Right atrium auricular region (tissue), 2 donors: ENCODE data around the gene PAQR4. TPM values are rescaled to one million over a fixed set of nuclear protein-coding genes. Genes with fewer than 3 reads are reported as not detected.

Source experiments
- DNase-seq: peaks from one replicate; pipeline ENCODE4 v3.0.0-alpha.2; 2019; ENCODE audit warnings: low spot score
- H3K27ac ChIP-seq, 2 donors: fragments of 200-600 bp; sonication (generic); 1 replicate in 1 of 2; 2 replicates in 1 of 2; pipeline ENCODE4 v1.5.1; 2016 to 2019
- H3K27me3 ChIP-seq, 2 donors: fragments of 200-600 bp; sonication (generic); one replicate each; pipeline versions ENCODE4 v1.5.1 to v1.6.0; 2017 to 2019
- H3K36me3 ChIP-seq: fragments of 200-600 bp; sonication (generic); one replicate; pipeline ENCODE4 v1.5.1; 2016
- H3K4me1 ChIP-seq, 2 donors: fragments of 200-600 bp; sonication (generic); one replicate each; pipeline versions ENCODE4 v1.5.1 to v1.6.0; 2017 to 2019
- H3K4me3 ChIP-seq, 2 donors: fragments of 200-600 bp; sonication (generic); 1 replicate in 1 of 2; 2 replicates in 1 of 2; pipeline ENCODE4 v1.5.1; 2017 to 2019; ENCODE audit warnings: mild to moderate bottlenecking in 1 of 2, moderate library complexity in 1 of 2
- H3K9me3 ChIP-seq, 2 donors: fragments of 200-600 bp; sonication (generic); one replicate each; pipeline ENCODE4 v1.5.1; 2019
- total RNA-seq, 2 donors: library from RNA; depleted of rRNA; stranded (reverse); fragments of >200 nt; gene quantifications; one replicate each; pipeline ENCODE4 v1.1.0, GENCODE V29; 2016
- TF ChIP-seq, protein P1 (sequence below), 2 donors: fragments of 200-600 bp; sonication (generic); IDR thresholded peaks; one replicate each; pipeline ENCODE4 v1.5.1; 2019; ENCODE audit warnings: antibody characterized with exemption in 2 of 2

Gene PAQR4
- total RNA-seq, 2 donors from 2014 or later: 4.7 to 5.9 TPM

DNA sequence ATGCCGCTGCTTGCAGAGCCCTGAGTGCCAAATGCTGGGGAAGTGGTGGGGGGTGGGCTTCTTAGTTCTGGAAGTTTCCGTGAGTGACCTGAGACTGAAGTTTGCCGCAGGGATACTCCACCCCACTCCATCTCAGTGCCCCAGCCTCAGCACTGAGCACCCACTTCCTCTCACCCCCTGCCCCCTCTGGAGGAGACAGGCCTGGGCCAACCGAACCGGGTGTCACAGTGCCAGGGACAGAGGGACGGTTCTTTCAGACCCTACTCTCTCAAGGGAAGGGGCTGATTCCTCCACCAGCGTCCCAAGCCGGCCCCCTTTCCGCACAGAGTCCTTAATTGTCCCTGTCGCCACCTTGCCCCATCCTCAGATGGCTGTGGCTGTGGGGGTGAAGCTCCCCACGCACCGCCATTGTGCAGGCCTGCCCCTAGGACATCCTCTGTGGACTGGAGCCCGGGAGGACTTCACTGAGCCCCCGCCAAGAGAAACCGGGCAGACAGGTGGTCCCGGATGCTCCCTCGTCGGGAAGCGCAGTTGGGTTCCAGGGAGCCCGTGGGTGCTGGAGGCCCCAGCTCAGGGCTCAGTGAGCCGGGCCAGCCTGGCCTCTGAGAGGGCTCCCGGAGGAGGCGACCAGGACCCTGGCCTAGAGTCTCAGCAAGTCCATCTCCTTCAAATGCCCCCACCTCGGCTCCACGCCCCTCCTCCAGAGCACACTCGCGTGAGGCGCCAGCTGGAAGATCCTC is 6.6 kb upstream of the PAQR4 start:
- Histone ChIP-seq H3K27me3 (peaks cover 41 to 48% of the 10 kb centered on the region in 2 donors), H3K36me3 (no peaks in the 10 kb centered on the region), H3K4me1 (peaks cover 0 to 38% of the 10 kb centered on the region in 2 donors), H3K9me3 (no peaks in the 10 kb centered on the region), H3K27ac (no peak overlapping the region), H3K4me3 (no peak overlapping the region)
- TF ChIP-seq, protein P1, sequence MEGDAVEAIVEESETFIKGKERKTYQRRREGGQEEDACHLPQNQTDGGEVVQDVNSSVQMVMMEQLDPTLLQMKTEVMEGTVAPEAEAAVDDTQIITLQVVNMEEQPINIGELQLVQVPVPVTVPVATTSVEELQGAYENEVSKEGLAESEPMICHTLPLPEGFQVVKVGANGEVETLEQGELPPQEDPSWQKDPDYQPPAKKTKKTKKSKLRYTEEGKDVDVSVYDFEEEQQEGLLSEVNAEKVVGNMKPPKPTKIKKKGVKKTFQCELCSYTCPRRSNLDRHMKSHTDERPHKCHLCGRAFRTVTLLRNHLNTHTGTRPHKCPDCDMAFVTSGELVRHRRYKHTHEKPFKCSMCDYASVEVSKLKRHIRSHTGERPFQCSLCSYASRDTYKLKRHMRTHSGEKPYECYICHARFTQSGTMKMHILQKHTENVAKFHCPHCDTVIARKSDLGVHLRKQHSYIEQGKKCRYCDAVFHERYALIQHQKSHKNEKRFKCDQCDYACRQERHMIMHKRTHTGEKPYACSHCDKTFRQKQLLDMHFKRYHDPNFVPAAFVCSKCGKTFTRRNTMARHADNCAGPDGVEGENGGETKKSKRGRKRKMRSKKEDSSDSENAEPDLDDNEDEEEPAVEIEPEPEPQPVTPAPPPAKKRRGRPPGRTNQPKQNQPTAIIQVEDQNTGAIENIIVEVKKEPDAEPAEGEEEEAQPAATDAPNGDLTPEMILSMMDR (IDR thresholded peaks at IDR 0.05): no peak
- DNase-seq: no peak

DNA sequence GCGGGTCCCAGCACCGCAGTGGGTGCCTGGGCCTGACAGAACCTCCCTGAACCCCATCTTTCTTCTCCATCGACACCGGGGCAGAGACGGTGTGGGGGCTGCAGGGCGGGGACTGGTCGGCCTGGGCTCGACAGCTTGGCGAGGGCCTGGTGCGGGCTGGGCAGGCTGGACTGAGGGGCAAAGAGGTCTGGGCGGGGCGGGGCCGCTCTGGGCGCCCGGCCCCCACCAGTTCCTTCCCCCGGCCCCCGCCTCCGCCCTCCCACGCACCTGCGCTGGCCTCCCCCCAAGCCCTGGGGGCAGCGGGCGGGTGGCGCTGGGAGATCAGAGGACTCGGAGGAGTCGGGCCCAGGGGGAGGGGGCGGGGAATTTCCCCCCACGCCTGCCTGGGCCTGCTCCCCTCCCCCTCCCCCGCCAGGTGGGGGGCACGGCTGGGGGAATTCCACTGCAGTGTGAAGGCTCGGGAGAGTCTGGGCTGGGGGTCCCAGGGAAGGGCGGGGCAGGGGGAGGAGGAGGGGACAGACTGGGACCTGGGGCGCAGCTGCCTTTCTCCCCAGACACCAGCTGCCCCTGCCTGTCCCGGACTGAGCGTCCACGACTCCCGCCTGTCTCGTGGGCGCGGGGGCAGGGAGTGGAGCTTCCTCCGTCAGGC is 6.0 kb upstream of the PAQR4 start:
- Histone ChIP-seq H3K9me3 (no peaks in the 10 kb centered on the region), H3K4me3 (peak overlapping the region in 1 of 2 donors; percentile 41), H3K27me3 (peaks cover 43 to 51% of the 10 kb centered on the region in 2 donors), H3K27ac (no peak overlapping the region), H3K4me1 (peaks cover 0 to 45% of the 10 kb centered on the region in 2 donors), H3K36me3 (no peaks in the 10 kb centered on the region)
- TF ChIP-seq, protein P1 (IDR thresholded peaks at IDR 0.05): no peak
- DNase-seq: no peak

DNA sequence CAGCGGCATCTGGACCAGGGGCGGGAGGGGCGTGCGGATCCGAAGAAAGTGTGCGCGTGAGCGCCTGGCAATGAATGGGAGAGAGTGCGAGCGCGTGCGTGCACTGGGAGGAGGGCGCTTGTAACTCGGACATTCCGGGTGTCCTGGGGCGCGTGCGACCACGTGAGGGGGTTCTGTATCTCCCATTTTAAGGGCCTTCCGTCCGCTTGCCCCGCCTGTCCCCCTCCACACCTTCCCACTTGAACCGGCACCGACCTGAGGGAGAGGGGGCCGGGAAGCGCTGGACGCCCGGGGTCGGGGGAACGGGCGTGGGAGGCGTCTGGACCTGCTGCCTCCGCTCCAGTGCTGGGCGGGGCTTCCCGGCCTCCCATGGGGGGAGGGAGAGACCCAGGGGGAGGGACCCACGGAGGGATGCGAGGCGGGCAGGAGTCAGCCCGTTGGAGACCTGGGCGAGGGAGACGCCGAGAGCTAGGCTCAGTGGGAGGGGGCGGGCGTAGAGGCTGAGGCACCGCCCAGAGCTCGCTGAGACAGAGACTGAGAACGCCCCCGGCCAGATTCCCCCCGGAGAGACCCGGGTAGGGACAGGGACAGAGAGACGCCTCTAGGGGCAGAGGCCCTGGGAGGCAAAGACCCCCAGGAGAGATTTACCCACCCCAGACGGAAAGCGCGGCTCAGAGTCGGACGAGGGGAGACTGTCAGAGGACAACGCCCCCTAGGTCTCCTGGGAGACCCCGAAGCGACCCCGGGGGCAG is 5.2 kb upstream of the PAQR4 start, which contains the start of gene KREMEN2:
KREMEN2 (plus strand) TSS at position 553 of the 752 bp plus-strand sequence. CDS start 246 bp downstream, outside the sequence.
- no peak for DNase-seq
- peaks cover 0 to 52% of the 10 kb centered on the region in 2 donors for H3K4me1 ChIP-seq
- H3K27ac ChIP-seq: no peak within 1 kb of the TSS
- no peaks in the 10 kb centered on the region for H3K9me3 ChIP-seq
- TF ChIP-seq, protein P1 (IDR thresholded peaks at IDR 0.05): no peak
- H3K27me3 ChIP-seq: peaks cover 43 to 51% of the 10 kb centered on the region in 2 donors
- no peaks in the 10 kb centered on the region for H3K36me3 ChIP-seq
- peak within 1 kb of the TSS in 1 of 2 donors; percentile 41 for H3K4me3 ChIP-seq

DNA sequence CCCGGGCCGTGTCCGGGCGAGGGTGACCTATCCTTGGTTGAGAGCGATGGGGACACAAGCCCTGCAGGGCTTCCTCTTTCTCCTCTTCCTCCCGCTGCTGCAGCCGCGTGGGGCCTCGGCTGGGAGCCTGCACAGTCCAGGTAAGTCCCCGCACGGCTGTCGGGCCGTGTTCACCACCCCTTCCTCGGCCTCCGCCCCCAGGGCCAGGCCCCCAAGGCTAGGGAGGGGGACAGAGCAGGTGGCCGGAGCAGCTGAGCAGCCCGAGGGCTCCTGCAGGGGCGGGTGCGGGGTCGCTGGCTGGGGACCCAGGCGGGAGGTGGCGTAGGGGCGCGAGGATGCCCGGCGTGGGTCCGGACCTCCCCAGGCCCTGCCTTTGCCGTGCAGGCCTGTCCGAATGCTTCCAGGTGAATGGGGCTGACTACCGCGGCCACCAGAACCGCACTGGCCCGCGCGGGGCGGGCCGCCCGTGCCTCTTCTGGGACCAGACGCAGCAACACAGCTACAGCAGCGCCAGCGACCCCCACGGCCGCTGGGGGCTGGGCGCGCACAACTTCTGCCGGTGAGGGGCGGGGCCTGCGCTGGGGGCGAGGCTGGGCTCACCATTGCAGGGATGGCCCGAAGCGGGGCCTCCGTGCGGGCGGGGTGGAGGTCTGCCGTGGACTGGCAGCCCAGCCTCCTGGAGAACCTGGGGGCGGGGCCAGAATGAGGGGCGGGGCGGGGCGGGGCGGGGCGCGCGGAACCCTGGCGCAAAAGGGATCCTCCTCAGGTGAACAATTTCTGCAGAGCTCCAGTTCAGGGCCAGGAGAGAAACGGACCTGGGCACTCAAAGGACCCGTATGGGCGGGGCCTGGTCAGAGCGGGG is 4.4 kb upstream of the PAQR4 start:
- DNase-seq: no peak
- TF ChIP-seq, protein P1 (IDR thresholded peaks at IDR 0.05): no peak
- Histone ChIP-seq H3K4me3 (peak overlapping the region in 1 of 2 donors; percentile 41), H3K27ac (no peak overlapping the region), H3K4me1 (peaks cover 0 to 55% of the 10 kb centered on the region in 2 donors), H3K9me3 (no peaks in the 10 kb centered on the region), H3K36me3 (no peaks in the 10 kb centered on the region), H3K27me3 (peaks cover 43 to 51% of the 10 kb centered on the region in 2 donors)
